ENCODE data around the gene CADPS2. TPM values are rescaled to one million over a fixed set of nuclear protein-coding genes. Genes with fewer than 3 reads are reported as not detected.

Gene CADPS2
- total and polyA plus RNA-seq, 8 donors, result 7.7 to 27.3 (median 18.6) TPM

GRCh38 chr7:122572706-122573105 lies 313.6 kb downstream of the CADPS2 start:
- Histone ChIP-seq H3K27ac (no peak overlapping the region), H3K4me3 (no peak overlapping the region), H3K9me3 (no peaks in the 10 kb centered on the region), H3K27me3 (no peaks in the 10 kb centered on the region), H3K4me1 (no peaks in the 10 kb centered on the region), H3K36me3 (no peaks in the 10 kb centered on the region)
- WGBS, 2 donors, result 88 to 94% methylated on average over 4 of the region's 4 CpGs
- FAIRE-seq, result no peak
- no peak for TF ChIP-seq CTCF (IDR thresholded peaks at IDR 0.05)
- intact Hi-C loops (cut with DNase I), result no loop called here
- no peak for DNase-seq
- no peak for ATAC-seq

DNA sequence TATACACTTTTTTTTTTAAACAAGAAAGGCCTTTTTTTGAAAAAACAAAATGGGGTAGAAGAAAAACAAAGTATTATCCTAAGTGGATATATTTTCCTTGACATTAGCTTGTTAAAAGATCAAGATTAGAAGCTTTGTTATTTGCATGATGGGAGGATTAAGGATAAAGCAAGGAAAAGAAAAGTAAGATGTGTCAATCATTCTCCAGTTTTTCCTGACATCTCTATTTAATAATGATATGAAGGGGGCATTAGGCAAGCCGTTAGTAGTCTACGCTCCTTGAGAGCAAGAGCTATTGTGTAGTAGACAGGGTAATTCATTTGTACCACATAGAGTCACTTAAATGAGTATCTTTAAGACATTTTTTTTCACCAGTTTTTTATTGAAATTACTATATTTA lies 324.9 kb downstream of the CADPS2 start:
- DNase-seq, result no peak
- ATAC-seq, result no peak

GRCh38 chr7:122556873-122557542 lies 329.3 kb downstream of the CADPS2 start:
- no peak overlapping the region for H3K4me3 ChIP-seq
- FAIRE-seq, result no peak
- peak; percentile 47 to 84 (median 70) for ATAC-seq
- intact Hi-C loops (cut with DNase I), result no loop called here
- H3K27ac ChIP-seq, result no peak overlapping the region
- no peaks in the 10 kb centered on the region for H3K27me3 ChIP-seq
- WGBS, 2 donors, result 39% methylated on average over 7 of the region's 7 CpGs
- H3K36me3 ChIP-seq, result no peaks in the 10 kb centered on the region
- no peaks in the 10 kb centered on the region for H3K9me3 ChIP-seq
- no peak for DNase-seq
- H3K4me1 ChIP-seq, result peaks cover 0 to 13% (median 6%) of the 10 kb centered on the region in 3 donors
- TF ChIP-seq CTCF (IDR thresholded peaks at IDR 0.05), result no peak

More for the DNA sequence above, 324.9 kb downstream of the CADPS2 start:
- H3K27ac ChIP-seq, result no peak overlapping the region
- no peaks in the 10 kb centered on the region for H3K27me3 ChIP-seq
- WGBS, 2 donors, result 91 to 95% methylated on average over 2 of the region's 2 CpGs
- peaks cover 0 to 13% (median 6%) of the 10 kb centered on the region in 3 donors for H3K4me1 ChIP-seq
- no peak for FAIRE-seq
- no peaks in the 10 kb centered on the region for H3K36me3 ChIP-seq
- H3K9me3 ChIP-seq, result no peaks in the 10 kb centered on the region
- intact Hi-C loops (cut with DNase I), result no loop called here
- no peak overlapping the region for H3K4me3 ChIP-seq
- TF ChIP-seq CTCF (IDR thresholded peaks at IDR 0.05), result no peak

GRCh38 chr7:122556219-122556618 lies 330.0 kb downstream of the CADPS2 start:
- H3K36me3 ChIP-seq, result no peaks in the 10 kb centered on the region
- no peak overlapping the region for H3K27ac ChIP-seq
- no peak for TF ChIP-seq CTCF (IDR thresholded peaks at IDR 0.05)
- H3K27me3 ChIP-seq, result no peaks in the 10 kb centered on the region
- no peak for FAIRE-seq
- ATAC-seq, result no peak
- no peak for DNase-seq
- intact Hi-C loops (cut with DNase I), result no loop called here
- no peaks in the 10 kb centered on the region for H3K9me3 ChIP-seq
- no peak overlapping the region for H3K4me3 ChIP-seq
- peaks cover 0 to 13% (median 6%) of the 10 kb centered on the region in 3 donors for H3K4me1 ChIP-seq

DNA sequence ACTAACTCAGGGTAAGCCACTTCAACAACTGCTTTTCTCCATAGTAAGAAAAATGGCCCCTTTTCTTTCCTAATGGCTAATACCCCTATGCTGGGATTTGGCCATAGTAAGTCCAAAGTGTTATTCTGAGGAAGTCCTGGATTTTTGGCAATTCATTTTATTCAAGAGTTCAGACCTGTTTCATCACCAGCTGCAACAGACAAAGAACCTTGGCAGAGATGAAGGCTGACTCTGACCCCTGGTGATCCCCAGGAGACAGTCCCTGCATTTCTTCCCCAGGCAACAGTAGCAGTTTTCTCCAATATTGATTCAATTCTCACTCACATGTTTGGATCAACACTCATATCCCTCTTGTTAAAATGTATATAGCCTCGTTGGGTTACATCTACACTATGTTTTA lies 332.5 kb downstream of the CADPS2 start:
- no peak for TF ChIP-seq CTCF (IDR thresholded peaks at IDR 0.05)
- Histone ChIP-seq H3K9me3 (no peaks in the 10 kb centered on the region), H3K36me3 (no peaks in the 10 kb centered on the region), H3K4me3 (no peak overlapping the region), H3K27me3 (no peaks in the 10 kb centered on the region), H3K27ac (no peak overlapping the region), H3K4me1 (peaks cover 0 to 13% (median 6%) of the 10 kb centered on the region in 3 donors)
- no peak for FAIRE-seq
- ATAC-seq, result no peak
- WGBS, 2 donors, result 82 to 86% methylated on average over 1 of the region's 1 CpG
- DNase-seq, result no peak
- intact Hi-C loops (cut with DNase I), result no loop called here

Measured in pancreas (tissue), 10 donors.